ENCODE measurements around the gene CDH18. TPM values are rescaled to one million over a fixed set of nuclear protein-coding genes. Genes with fewer than 3 reads are reported as not detected.

CDH18 gene
- total and polyA plus RNA-seq, 4 donors: 0.03 to 2.4 TPM; not detected in 2

DNA sequence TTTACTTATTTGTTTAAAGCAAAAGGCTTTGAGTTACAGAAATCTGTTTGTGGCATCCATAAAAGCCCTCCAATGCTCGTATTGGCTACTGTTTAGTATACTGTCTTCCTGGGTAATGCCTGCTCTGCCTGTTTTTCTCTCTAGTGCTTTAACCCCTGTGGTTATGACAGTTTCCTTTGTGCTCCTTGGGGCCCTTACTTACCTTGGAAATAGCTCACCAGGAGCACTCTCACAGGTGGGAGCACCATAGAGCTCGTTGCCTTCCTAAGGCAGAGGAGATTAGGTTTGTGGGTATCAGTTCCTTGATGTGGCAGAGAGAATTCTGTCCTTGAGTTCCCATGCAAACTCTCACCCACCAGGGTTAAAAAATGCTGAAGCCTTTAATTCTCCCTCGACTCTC, 242.8 kb downstream of the CDH18 start:
- Histone ChIP-seq H3K36me3 (ENCODE audit: control insufficient read depth in 4 of 4, insufficient read depth in 4 of 4, low read length in 4 of 4) (no peaks in the 10 kb centered on the region), H3K4me1 (ENCODE audit: control insufficient read depth in 5 of 5, insufficient read depth in 5 of 5, low read length in 5 of 5) (peaks cover 0 to 14% (median 0%) of the 10 kb centered on the region in 5 donors), H3K9me3 (ENCODE audit: control insufficient read depth in 4 of 4, insufficient read depth in 3 of 4, low read length in 3 of 4) (no peaks in the 10 kb centered on the region), H3K9ac (ENCODE audit: insufficient read depth in 1 of 2, low read length in 2 of 2) (no peak overlapping the region), H3K27me3 (ENCODE audit: control insufficient read depth in 3 of 3, insufficient read depth in 3 of 3, low read length in 2 of 3) (no peaks in the 10 kb centered on the region), H3K27ac (ENCODE audit: low read depth in 1 of 2, low read length in 1 of 2) (no peak overlapping the region), H3K4me3 (no peak overlapping the region)
- TF ChIP-seq, protein P1, sequence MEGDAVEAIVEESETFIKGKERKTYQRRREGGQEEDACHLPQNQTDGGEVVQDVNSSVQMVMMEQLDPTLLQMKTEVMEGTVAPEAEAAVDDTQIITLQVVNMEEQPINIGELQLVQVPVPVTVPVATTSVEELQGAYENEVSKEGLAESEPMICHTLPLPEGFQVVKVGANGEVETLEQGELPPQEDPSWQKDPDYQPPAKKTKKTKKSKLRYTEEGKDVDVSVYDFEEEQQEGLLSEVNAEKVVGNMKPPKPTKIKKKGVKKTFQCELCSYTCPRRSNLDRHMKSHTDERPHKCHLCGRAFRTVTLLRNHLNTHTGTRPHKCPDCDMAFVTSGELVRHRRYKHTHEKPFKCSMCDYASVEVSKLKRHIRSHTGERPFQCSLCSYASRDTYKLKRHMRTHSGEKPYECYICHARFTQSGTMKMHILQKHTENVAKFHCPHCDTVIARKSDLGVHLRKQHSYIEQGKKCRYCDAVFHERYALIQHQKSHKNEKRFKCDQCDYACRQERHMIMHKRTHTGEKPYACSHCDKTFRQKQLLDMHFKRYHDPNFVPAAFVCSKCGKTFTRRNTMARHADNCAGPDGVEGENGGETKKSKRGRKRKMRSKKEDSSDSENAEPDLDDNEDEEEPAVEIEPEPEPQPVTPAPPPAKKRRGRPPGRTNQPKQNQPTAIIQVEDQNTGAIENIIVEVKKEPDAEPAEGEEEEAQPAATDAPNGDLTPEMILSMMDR (IDR thresholded peaks at IDR 0.05; ENCODE audit: control extremely low read depth, extremely low read depth): no peak
- WGBS, 2 donors: 54 to 61% methylated on average over 3 of the region's 3 CpGs
- no peak for ATAC-seq (ENCODE audit: insufficient read depth, low FRiP score)
- DNase-seq: no peak

DNA sequence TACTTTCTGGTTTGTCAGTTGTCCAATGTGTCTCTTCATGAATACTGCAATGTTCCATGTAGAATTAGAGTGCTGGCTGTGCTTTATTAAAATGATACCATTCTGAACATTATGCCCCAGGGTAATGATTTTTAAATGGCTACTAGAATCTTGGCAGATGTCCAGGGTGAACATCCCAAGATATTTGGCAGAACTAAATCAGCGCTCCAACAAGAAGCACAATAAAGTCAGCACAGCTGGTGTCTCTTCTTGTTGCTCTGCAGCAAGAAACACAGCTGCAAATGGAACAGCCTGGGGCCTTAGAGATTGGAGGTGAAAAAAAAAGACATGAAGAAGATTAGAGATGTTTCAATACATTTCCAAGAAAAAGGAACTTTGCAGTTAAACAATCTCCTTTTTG, 248.3 kb downstream of the CDH18 start:
- 73 to 88% methylated on average over 1 of the region's 1 CpG for WGBS, 2 donors
- Histone ChIP-seq H3K27ac (ENCODE audit: low read depth in 1 of 2, low read length in 1 of 2) (no peak overlapping the region), H3K9ac (ENCODE audit: insufficient read depth in 1 of 2, low read length in 2 of 2) (no peak overlapping the region), H3K27me3 (ENCODE audit: control insufficient read depth in 3 of 3, insufficient read depth in 3 of 3, low read length in 2 of 3) (no peaks in the 10 kb centered on the region), H3K9me3 (ENCODE audit: control insufficient read depth in 4 of 4, insufficient read depth in 3 of 4, low read length in 3 of 4) (no peaks in the 10 kb centered on the region), H3K36me3 (ENCODE audit: control insufficient read depth in 4 of 4, insufficient read depth in 4 of 4, low read length in 4 of 4) (no peaks in the 10 kb centered on the region), H3K4me1 (ENCODE audit: control insufficient read depth in 5 of 5, insufficient read depth in 5 of 5, low read length in 5 of 5) (peaks cover 0 to 12% (median 0%) of the 10 kb centered on the region in 5 donors), H3K4me3 (no peak overlapping the region)
- TF ChIP-seq, protein P1 (IDR thresholded peaks at IDR 0.05; ENCODE audit: control extremely low read depth, extremely low read depth): no peak
- ATAC-seq (ENCODE audit: insufficient read depth, low FRiP score): no peak
- DNase-seq: peak; percentile 67 to 96 (median 92)

DNA sequence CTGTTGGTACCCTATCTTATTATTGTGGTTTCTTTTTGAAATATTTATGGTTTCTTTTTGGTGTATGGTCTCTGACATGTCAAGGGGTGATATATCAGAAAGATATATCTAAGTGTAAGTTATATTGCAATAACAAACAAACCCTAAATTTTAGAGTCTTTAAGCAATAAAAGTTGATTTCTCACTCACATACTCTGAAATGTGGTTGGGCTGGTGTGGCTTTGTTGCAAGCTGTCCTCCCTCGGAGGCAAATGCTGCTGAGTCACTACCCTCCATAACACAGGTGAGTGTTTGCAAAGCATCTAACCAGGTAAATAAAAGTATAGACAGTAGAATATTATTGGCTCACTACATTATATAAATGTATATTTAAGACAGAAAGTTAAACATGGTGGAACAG, 253.2 kb downstream of the CDH18 start:
- no peak for DNase-seq
- WGBS, 2 donors: 53 to 59% methylated on average over 1 of the region's 1 CpG
- Histone ChIP-seq H3K4me3 (no peak overlapping the region), H3K4me1 (ENCODE audit: control insufficient read depth in 5 of 5, insufficient read depth in 5 of 5, low read length in 5 of 5) (peaks cover 0 to 6% (median 0%) of the 10 kb centered on the region in 5 donors), H3K36me3 (ENCODE audit: control insufficient read depth in 4 of 4, insufficient read depth in 4 of 4, low read length in 4 of 4) (no peaks in the 10 kb centered on the region), H3K9me3 (ENCODE audit: control insufficient read depth in 4 of 4, insufficient read depth in 3 of 4, low read length in 3 of 4) (peaks cover 0 to 7% (median 2%) of the 10 kb centered on the region in 4 donors), H3K9ac (ENCODE audit: insufficient read depth in 1 of 2, low read length in 2 of 2) (no peak overlapping the region), H3K27me3 (ENCODE audit: control insufficient read depth in 3 of 3, insufficient read depth in 3 of 3, low read length in 2 of 3) (no peaks in the 10 kb centered on the region), H3K27ac (ENCODE audit: low read depth in 1 of 2, low read length in 1 of 2) (no peak overlapping the region)
- ATAC-seq (ENCODE audit: insufficient read depth, low FRiP score): no peak
- TF ChIP-seq, protein P1 (IDR thresholded peaks at IDR 0.05; ENCODE audit: control extremely low read depth, extremely low read depth): no peak

Measured in lung (tissue), 12 donors.